Right atrium auricular region (tissue), 2 donors: ENCODE data around the gene PHACTR4. TPM values are rescaled to one million over a fixed set of nuclear protein-coding genes. Genes with fewer than 3 reads are reported as not detected.
"Not testable (repeated sequence)": the region's sequence is repeated elsewhere in the genome, so short reads cannot be mapped to it uniquely, and the experiment has no call there.

ENCODE experiments used
- DNase-seq: peaks from one replicate; pipeline ENCODE4 v3.0.0-alpha.2; 2019; ENCODE audit warnings: low spot score
- H3K27ac ChIP-seq, 2 donors: fragments of 200-600 bp; sonication (generic); 1 replicate in 1 of 2; 2 replicates in 1 of 2; pipeline ENCODE4 v1.5.1; 2016 to 2019
- H3K27me3 ChIP-seq, 2 donors: fragments of 200-600 bp; sonication (generic); one replicate each; pipeline versions ENCODE4 v1.5.1 to v1.6.0; 2017 to 2019
- H3K36me3 ChIP-seq: fragments of 200-600 bp; sonication (generic); one replicate; pipeline ENCODE4 v1.5.1; 2016
- H3K4me1 ChIP-seq, 2 donors: fragments of 200-600 bp; sonication (generic); one replicate each; pipeline versions ENCODE4 v1.5.1 to v1.6.0; 2017 to 2019
- H3K4me3 ChIP-seq, 2 donors: fragments of 200-600 bp; sonication (generic); 1 replicate in 1 of 2; 2 replicates in 1 of 2; pipeline ENCODE4 v1.5.1; 2017 to 2019; ENCODE audit warnings: mild to moderate bottlenecking in 1 of 2, moderate library complexity in 1 of 2
- H3K9me3 ChIP-seq, 2 donors: fragments of 200-600 bp; sonication (generic); one replicate each; pipeline ENCODE4 v1.5.1; 2019
- total RNA-seq, 2 donors: library from RNA; depleted of rRNA; stranded (reverse); fragments of >200 nt; gene quantifications; one replicate each; pipeline ENCODE4 v1.1.0, GENCODE V29; 2016
- TF ChIP-seq, protein P1 (sequence below), 2 donors: fragments of 200-600 bp; sonication (generic); IDR thresholded peaks; one replicate each; pipeline ENCODE4 v1.5.1; 2019; ENCODE audit warnings: antibody characterized with exemption in 2 of 2

The PHACTR4 gene
- total RNA-seq, 2 donors from 2014 or later, result 15.8 to 22.4 TPM

- Histone ChIP-seq H3K27ac (no peak overlapping the region), H3K36me3 (no peaks in the 10 kb centered on the region), H3K4me3 (no peak overlapping the region), H3K4me1 (no peaks in the 10 kb centered on the region), H3K9me3 (no peaks in the 10 kb centered on the region), H3K27me3 (no peaks in the 10 kb centered on the region)
- TF ChIP-seq, protein P1, sequence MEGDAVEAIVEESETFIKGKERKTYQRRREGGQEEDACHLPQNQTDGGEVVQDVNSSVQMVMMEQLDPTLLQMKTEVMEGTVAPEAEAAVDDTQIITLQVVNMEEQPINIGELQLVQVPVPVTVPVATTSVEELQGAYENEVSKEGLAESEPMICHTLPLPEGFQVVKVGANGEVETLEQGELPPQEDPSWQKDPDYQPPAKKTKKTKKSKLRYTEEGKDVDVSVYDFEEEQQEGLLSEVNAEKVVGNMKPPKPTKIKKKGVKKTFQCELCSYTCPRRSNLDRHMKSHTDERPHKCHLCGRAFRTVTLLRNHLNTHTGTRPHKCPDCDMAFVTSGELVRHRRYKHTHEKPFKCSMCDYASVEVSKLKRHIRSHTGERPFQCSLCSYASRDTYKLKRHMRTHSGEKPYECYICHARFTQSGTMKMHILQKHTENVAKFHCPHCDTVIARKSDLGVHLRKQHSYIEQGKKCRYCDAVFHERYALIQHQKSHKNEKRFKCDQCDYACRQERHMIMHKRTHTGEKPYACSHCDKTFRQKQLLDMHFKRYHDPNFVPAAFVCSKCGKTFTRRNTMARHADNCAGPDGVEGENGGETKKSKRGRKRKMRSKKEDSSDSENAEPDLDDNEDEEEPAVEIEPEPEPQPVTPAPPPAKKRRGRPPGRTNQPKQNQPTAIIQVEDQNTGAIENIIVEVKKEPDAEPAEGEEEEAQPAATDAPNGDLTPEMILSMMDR (IDR thresholded peaks at IDR 0.05), result no peak
- DNase-seq, result no peak
These were observed 9.4 kb downstream of the PHACTR4 start for GRCh38 chr1:28378906-28379305.

GRCh38 chr1:28380394-28380793, 10.9 kb downstream of the PHACTR4 start:
- no peak overlapping the region for H3K4me3 ChIP-seq
- no peak for DNase-seq
- no peaks in the 10 kb centered on the region for H3K27me3 ChIP-seq
- no peak overlapping the region for H3K27ac ChIP-seq
- H3K9me3 ChIP-seq, result no peaks in the 10 kb centered on the region
- no peaks in the 10 kb centered on the region for H3K4me1 ChIP-seq
- H3K36me3 ChIP-seq, result no peaks in the 10 kb centered on the region
- TF ChIP-seq, protein P1 (IDR thresholded peaks at IDR 0.05), result no peak

DNA sequence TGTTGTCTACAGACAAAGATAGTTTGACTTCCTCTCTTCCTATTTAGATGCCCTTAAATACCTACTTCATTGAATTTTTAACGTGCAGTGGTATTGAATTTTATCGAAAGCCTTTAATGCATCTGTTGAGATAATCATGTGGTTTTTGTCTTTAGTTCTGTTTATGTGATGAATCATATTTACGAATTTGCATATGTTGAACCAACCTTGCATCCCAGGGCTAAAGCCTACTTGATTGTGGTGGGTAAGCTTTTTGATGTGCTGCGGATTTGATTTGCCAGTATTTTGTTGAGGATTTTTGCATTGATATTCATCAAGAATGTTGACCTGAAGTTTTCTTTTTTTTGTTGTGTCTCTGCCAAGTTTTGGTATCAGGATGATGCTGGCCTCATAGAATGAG, 14.2 kb downstream of the PHACTR4 start:
- H3K27me3 ChIP-seq, H3K4me1 ChIP-seq, DNase-seq: not testable (repeated sequence)

GRCh38 chr1:28392027-28392652, 22.6 kb downstream of the PHACTR4 start:
- H3K36me3 ChIP-seq, result no peaks in the 10 kb centered on the region
- H3K9me3 ChIP-seq, result no peaks in the 10 kb centered on the region
- H3K4me3 ChIP-seq, result no peak overlapping the region
- TF ChIP-seq, protein P1 (IDR thresholded peaks at IDR 0.05), result no peak
- DNase-seq, result no peak
- H3K27ac ChIP-seq, result no peak overlapping the region
- peaks cover 0 to 4% of the 10 kb centered on the region in 2 donors for H3K4me1 ChIP-seq
- H3K27me3 ChIP-seq, result no peaks in the 10 kb centered on the region

More for the DNA sequence above, 14.2 kb downstream of the PHACTR4 start:
- not testable (repeated sequence) for H3K9me3 ChIP-seq, H3K4me3 ChIP-seq, H3K27ac ChIP-seq, H3K36me3 ChIP-seq

- H3K9me3 ChIP-seq, result no peaks in the 10 kb centered on the region
- peaks cover 7% of the 10 kb centered on the region for H3K36me3 ChIP-seq
- no peaks in the 10 kb centered on the region for H3K4me1 ChIP-seq
- DNase-seq, result no peak
- no peaks in the 10 kb centered on the region for H3K27me3 ChIP-seq
- no peak overlapping the region for H3K27ac ChIP-seq
- TF ChIP-seq, protein P1 (IDR thresholded peaks at IDR 0.05), result no peak
- H3K4me3 ChIP-seq, result no peak overlapping the region
These were observed 24.6 kb downstream of the PHACTR4 start for GRCh38 chr1:28394136-28394535.

- H3K36me3 ChIP-seq, result peaks cover 7% of the 10 kb centered on the region
- no peak for DNase-seq
- H3K9me3 ChIP-seq, result no peaks in the 10 kb centered on the region
- no peaks in the 10 kb centered on the region for H3K27me3 ChIP-seq
- H3K27ac ChIP-seq, result no peak overlapping the region
- H3K4me1 ChIP-seq, result no peaks in the 10 kb centered on the region
- TF ChIP-seq, protein P1 (IDR thresholded peaks at IDR 0.05), result no peak
- no peak overlapping the region for H3K4me3 ChIP-seq
These were observed 25.6 kb downstream of the PHACTR4 start for GRCh38 chr1:28395181-28395580.
